ENCODE data around the gene ADAMTSL3. TPM values are rescaled to one million over a fixed set of nuclear protein-coding genes. Genes with fewer than 3 reads are reported as not detected.

ADAMTSL3 gene
- total RNA-seq, result 10 to 100 TPM; 12.2 to 21.2 TPM

GRCh38 chr15:83653639-83654378 lies at the start of gene ADAMTSL3:
ADAMTSL3 (plus strand) TSS chr15:83654123; CDS start chr15:83655762, 1,639 bp downstream.
- H3K36me3 ChIP-seq, result no peaks in the 10 kb centered on the region
- H3K27me3 ChIP-seq, result no peaks in the 10 kb centered on the region
- DNase-seq (ENCODE audit: low spot score), result peak; percentile 77
- H3K4me3 ChIP-seq, result peak within 1 kb of the TSS; percentile 66 to 68
- TF ChIP-seq, protein P1, sequence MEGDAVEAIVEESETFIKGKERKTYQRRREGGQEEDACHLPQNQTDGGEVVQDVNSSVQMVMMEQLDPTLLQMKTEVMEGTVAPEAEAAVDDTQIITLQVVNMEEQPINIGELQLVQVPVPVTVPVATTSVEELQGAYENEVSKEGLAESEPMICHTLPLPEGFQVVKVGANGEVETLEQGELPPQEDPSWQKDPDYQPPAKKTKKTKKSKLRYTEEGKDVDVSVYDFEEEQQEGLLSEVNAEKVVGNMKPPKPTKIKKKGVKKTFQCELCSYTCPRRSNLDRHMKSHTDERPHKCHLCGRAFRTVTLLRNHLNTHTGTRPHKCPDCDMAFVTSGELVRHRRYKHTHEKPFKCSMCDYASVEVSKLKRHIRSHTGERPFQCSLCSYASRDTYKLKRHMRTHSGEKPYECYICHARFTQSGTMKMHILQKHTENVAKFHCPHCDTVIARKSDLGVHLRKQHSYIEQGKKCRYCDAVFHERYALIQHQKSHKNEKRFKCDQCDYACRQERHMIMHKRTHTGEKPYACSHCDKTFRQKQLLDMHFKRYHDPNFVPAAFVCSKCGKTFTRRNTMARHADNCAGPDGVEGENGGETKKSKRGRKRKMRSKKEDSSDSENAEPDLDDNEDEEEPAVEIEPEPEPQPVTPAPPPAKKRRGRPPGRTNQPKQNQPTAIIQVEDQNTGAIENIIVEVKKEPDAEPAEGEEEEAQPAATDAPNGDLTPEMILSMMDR (IDR thresholded peaks at IDR 0.05), result peak in 1 of 2 donors; percentile 9
- H3K9me3 ChIP-seq, result no peaks in the 10 kb centered on the region
- H3K27ac ChIP-seq, result peak within 1 kb of the TSS; percentile 86 to 94
- H3K4me1 ChIP-seq, result peaks cover 0 to 53% of the 10 kb centered on the region in 2 donors

DNA sequence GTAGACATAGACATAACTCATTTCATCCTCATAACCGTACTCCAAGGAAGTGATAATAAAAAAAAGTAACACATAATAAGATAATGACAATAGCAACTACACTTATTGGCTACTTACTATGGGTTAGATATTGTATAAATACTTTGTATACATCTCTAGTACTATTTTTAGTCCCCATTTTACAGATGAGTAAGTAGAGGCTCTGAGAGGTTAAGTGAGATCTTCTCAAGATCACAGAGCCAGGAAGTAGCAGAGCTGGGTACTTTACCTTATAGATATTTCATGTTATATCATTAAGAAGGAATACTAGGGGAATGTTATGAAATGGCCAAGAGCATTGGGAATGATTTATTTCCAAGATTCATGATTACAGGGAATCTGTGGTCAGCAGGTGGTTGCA lies 49.4 kb upstream of the ADAMTSL3 start:
- TF ChIP-seq, protein P1 (IDR thresholded peaks at IDR 0.05), result no peak
- Histone ChIP-seq H3K27me3 (no peaks in the 10 kb centered on the region), H3K4me3 (no peak overlapping the region), H3K4me1 (no peaks in the 10 kb centered on the region), H3K36me3 (no peaks in the 10 kb centered on the region), H3K9me3 (peaks cover 0 to 3% of the 10 kb centered on the region in 2 donors), H3K27ac (no peak overlapping the region)
- no peak for DNase-seq (ENCODE audit: low spot score)

DNA sequence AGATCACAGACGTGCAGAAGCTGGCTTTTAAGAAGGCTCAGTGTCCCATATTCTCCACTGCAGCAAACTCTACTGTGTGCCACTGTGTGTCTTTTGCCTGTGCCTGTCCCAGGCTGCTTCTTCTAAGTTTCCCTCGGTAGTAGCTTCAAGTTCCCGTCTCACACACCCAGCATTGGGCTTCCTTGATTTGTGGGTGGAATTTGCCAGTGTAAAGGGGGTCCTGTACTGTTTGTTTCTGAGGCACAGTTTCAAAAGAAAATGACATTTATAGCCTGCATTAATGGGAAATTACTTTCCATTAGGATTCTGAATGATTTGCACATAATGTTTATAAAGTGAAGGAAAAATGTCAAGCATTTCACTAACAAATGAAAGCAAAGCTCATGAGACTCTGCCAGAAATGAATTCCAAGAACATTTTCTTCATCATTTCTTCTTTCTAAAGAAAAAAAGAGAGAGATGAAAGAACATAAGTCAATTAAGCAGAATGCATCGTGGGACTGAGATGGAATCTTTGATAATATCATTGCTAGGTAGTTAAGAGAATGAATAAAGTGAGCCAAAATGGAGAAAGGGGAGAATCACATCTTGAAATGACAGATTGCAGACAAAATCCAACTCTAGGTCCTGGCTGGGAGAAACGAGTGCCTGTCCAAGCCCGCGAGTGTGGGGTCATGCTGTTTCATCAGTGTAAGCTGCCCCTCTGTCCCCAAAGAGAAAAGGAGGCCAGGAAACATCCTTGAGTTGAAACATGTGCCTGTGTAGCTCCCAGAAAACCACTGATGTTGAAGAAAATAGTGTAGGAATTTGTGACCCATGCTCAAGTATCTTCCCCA lies 48.6 kb upstream of the ADAMTSL3 start:
- no peaks in the 10 kb centered on the region for H3K36me3 ChIP-seq
- no peaks in the 10 kb centered on the region for H3K9me3 ChIP-seq
- H3K27ac ChIP-seq, result no peak overlapping the region
- no peak overlapping the region for H3K4me3 ChIP-seq
- no peaks in the 10 kb centered on the region for H3K4me1 ChIP-seq
- DNase-seq (ENCODE audit: low spot score), result no peak
- TF ChIP-seq, protein P1 (IDR thresholded peaks at IDR 0.05), result no peak
- H3K27me3 ChIP-seq, result no peaks in the 10 kb centered on the region

GRCh38 chr15:83610132-83610531 lies 43.8 kb upstream of the ADAMTSL3 start:
- H3K27me3 ChIP-seq, result no peaks in the 10 kb centered on the region
- no peaks in the 10 kb centered on the region for H3K36me3 ChIP-seq
- TF ChIP-seq, protein P1 (IDR thresholded peaks at IDR 0.05), result no peak
- no peak for DNase-seq (ENCODE audit: low spot score)
- H3K27ac ChIP-seq, result no peak overlapping the region
- H3K4me1 ChIP-seq, result peaks cover 0 to 10% of the 10 kb centered on the region in 2 donors
- no peaks in the 10 kb centered on the region for H3K9me3 ChIP-seq
- H3K4me3 ChIP-seq, result no peak overlapping the region

- TF ChIP-seq, protein P1 (IDR thresholded peaks at IDR 0.05), result no peak
- H3K4me3 ChIP-seq, result no peak overlapping the region
- no peak overlapping the region for H3K27ac ChIP-seq
- DNase-seq (ENCODE audit: low spot score), result no peak
- H3K9me3 ChIP-seq, result no peaks in the 10 kb centered on the region
- peaks cover 0 to 10% of the 10 kb centered on the region in 2 donors for H3K4me1 ChIP-seq
- no peaks in the 10 kb centered on the region for H3K27me3 ChIP-seq
- H3K36me3 ChIP-seq, result no peaks in the 10 kb centered on the region
Observed at GRCh38 chr15:83610901-83611685, 42.8 kb upstream of the ADAMTSL3 start.

All from right atrium auricular region (tissue), 2 donors.